Measurements from ENCODE around the gene MIOS. TPM values are rescaled to one million over a fixed set of nuclear protein-coding genes. Genes with fewer than 3 reads are reported as not detected.

The MIOS gene
- total RNA-seq, 1 experiment from 2014 or later = 25.8 TPM

GRCh38 chr7:7535691-7536090 is 31.0 kb upstream of the MIOS start, which contains the start of gene COL28A1:
TSS of gene COL28A1 (minus strand) at chr7:7535873. CDS start at chr7:7532875, 2,998 bp downstream.
- H3K9me3 ChIP-seq (ENCODE audit: control insufficient read depth in 1 of 2, insufficient read depth in 1 of 2, low read depth in 1 of 2, low read length in 2 of 2) = no peaks in the 10 kb centered on the region
- ChIA-PET CTCF (no interaction called here), POLR2A (no interaction called here), RAD21 (ENCODE audit: low non-redundant PET in 1 of 2, low total read pairs in 2 of 2, uncharacterized antibody in 2 of 2, unreplicated experiment in 2 of 2) (no interaction called here)
- H3K4me3 ChIP-seq (replicated peaks in 1 of 2; ENCODE audit: low read depth in 1 of 2, low read length in 2 of 2) = no peak within 1 kb of the TSS
- H3K79me2 ChIP-seq (ENCODE audit: insufficient read depth, low read length) = no peaks in the 10 kb centered on the region
- H2AFZ ChIP-seq (ENCODE audit: low read depth, low read length, poor library complexity, severe bottlenecking) = no peak within 1 kb of the TSS
- intact Hi-C loops (cut with micrococcal nuclease) = no loop called here
- TF ChIP-seq EZH2 (IDR thresholded peaks at IDR 0.05) (no peak), ZBTB33 (IDR thresholded peaks at IDR 0.05; ENCODE audit: extremely low read depth, insufficient replicate concordance, low read length) (no peak)
- H3K27me3 ChIP-seq (ENCODE audit: insufficient read depth, low read length) = no peaks in the 10 kb centered on the region
- H3K4me1 ChIP-seq (ENCODE audit: control insufficient read depth in 1 of 2, insufficient read depth in 2 of 2, low read length in 2 of 2) = no peaks in the 10 kb centered on the region
- H3K36me3 ChIP-seq (ENCODE audit: control insufficient read depth in 1 of 2, insufficient read depth in 2 of 2, low read length in 2 of 2) = no peaks in the 10 kb centered on the region
- DNase-seq (ENCODE audit: low read depth, low spot score) (no peak), ATAC-seq (no peak)
- no peak within 1 kb of the TSS for H3K9ac ChIP-seq (ENCODE audit: low read length)
- H3K27ac ChIP-seq (ENCODE audit: low read depth, low read length) = no peak within 1 kb of the TSS
- H4K20me1 ChIP-seq (ENCODE audit: insufficient read depth) = no peaks in the 10 kb centered on the region
- no peaks in the 10 kb centered on the region for H3K9me2 ChIP-seq (ENCODE audit: insufficient read depth)
- no TSS peak for BruUV-seq (replicated peaks)
- no peak within 1 kb of the TSS for H3K4me2 ChIP-seq (ENCODE audit: low read length)

- no TSS peak for BruUV-seq (replicated peaks)
- Histone ChIP-seq H3K27me3 (ENCODE audit: insufficient read depth, low read length) (no peaks in the 10 kb centered on the region), H3K9me2 (ENCODE audit: insufficient read depth) (no peaks in the 10 kb centered on the region), H3K9ac (ENCODE audit: low read length) (no peak overlapping the region), H4K20me1 (ENCODE audit: insufficient read depth) (no peaks in the 10 kb centered on the region), H3K79me2 (ENCODE audit: insufficient read depth, low read length) (no peaks in the 10 kb centered on the region), H3K36me3 (ENCODE audit: control insufficient read depth in 1 of 2, insufficient read depth in 2 of 2, low read length in 2 of 2) (no peaks in the 10 kb centered on the region), H3K4me1 (ENCODE audit: control insufficient read depth in 1 of 2, insufficient read depth in 2 of 2, low read length in 2 of 2) (no peaks in the 10 kb centered on the region), H3K9me3 (ENCODE audit: control insufficient read depth in 1 of 2, insufficient read depth in 1 of 2, low read depth in 1 of 2, low read length in 2 of 2) (no peaks in the 10 kb centered on the region), H2AFZ (ENCODE audit: low read depth, low read length, poor library complexity, severe bottlenecking) (no peak overlapping the region), H3K27ac (ENCODE audit: low read depth, low read length) (no peak overlapping the region), H3K4me3 (replicated peaks in 1 of 2; ENCODE audit: low read depth in 1 of 2, low read length in 2 of 2) (no peak overlapping the region), H3K4me2 (ENCODE audit: low read length) (no peak overlapping the region)
- no peak for TF ChIP-seq EGR1 (IDR thresholded peaks at IDR 0.05; ENCODE audit: low read depth)
- TF ChIP-seq POLR2A (IDR thresholded peaks at IDR 0.05; ENCODE audit: borderline replicate concordance, extremely low read depth, insufficient read depth, insufficient read length) = no peak
- TF ChIP-seq MAX (IDR thresholded peaks at IDR 0.05) = no peak
- TF ChIP-seq EZH2phosphoT487 (IDR thresholded peaks at IDR 0.05; ENCODE audit: borderline replicate concordance) = no peak
- no peak for TF ChIP-seq JUND (IDR thresholded peaks at IDR 0.05)
- TF ChIP-seq CEBPB (IDR thresholded peaks at IDR 0.05; ENCODE audit: low read depth) = no peak
- no peak for TF ChIP-seq RAD21 (IDR thresholded peaks at IDR 0.05; ENCODE audit: low read depth)
- TF ChIP-seq ELF1 (IDR thresholded peaks at IDR 0.05; ENCODE audit: borderline replicate concordance, low read depth) = no peak
- no peak for TF ChIP-seq FOSL1 (IDR thresholded peaks at IDR 0.05; ENCODE audit: low read depth)
- no peak for TF ChIP-seq SIN3A (IDR thresholded peaks at IDR 0.05; ENCODE audit: low read depth)
- no peak for ATAC-seq
- intact Hi-C loops (cut with micrococcal nuclease) = no loop called here
- DNase-seq (ENCODE audit: low read depth, low spot score) = no peak
- POLR2A ChIA-PET = interaction anchor here (0.6 kb wide), 1 partner anchor 704 kb away, joined by 3 read pairs; no protein-coding TSS in a partner anchor
- CTCF ChIA-PET = no interaction called here
- RAD21 ChIA-PET (ENCODE audit: low non-redundant PET in 1 of 2, low total read pairs in 2 of 2, uncharacterized antibody in 2 of 2, unreplicated experiment in 2 of 2) = interaction anchor here in 1 of 2 experiments (0.7 kb wide), 1 partner anchor 110 kb away, joined by 3 read pairs; no protein-coding TSS in a partner anchor
Measured at GRCh38 chr7:7536396-7537019, 30.2 kb upstream of the MIOS start.
